Measurements from ENCODE around the gene PKP4.
"Not testable (repeated sequence)": the region's sequence is repeated elsewhere in the genome, so short reads cannot be mapped to it uniquely, and the experiment has no call there.

PKP4 gene

DNA sequence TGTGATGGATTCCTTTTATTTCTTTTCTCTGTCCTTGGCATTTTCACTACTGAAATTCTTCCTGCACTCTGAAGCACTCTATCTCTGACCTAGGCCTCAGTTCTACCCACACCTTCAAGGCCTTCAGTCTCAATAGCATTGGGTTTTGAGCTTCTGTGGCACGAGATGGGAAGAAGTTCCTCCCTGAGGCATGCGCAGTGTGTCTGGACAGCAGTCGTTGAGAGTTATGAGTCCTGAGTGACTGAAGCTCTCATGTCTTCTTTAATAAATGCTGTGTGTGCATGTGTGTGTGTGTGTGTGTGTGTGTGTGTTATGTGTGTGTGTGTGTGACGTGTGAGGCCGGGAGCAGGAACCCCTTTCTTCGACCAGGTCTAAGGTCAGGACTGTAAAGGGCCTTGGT is 242.6 kb downstream of the PKP4 start:
- Histone ChIP-seq H3K4me1 (no peaks in the 10 kb centered on the region), H3K4me3 (no peak overlapping the region), H3K9me3 (no peaks in the 10 kb centered on the region), H4K20me1 (no peaks in the 10 kb centered on the region), H3K27ac (no peak overlapping the region), H3K9ac (no peak overlapping the region), H3K27me3 (no peaks in the 10 kb centered on the region), H3K36me3 (no peaks in the 10 kb centered on the region), H3K4me2 (no peak overlapping the region)
- no peak for TF ChIP-seq Cebpa-rat (IDR thresholded peaks at IDR 0.05)

DNA sequence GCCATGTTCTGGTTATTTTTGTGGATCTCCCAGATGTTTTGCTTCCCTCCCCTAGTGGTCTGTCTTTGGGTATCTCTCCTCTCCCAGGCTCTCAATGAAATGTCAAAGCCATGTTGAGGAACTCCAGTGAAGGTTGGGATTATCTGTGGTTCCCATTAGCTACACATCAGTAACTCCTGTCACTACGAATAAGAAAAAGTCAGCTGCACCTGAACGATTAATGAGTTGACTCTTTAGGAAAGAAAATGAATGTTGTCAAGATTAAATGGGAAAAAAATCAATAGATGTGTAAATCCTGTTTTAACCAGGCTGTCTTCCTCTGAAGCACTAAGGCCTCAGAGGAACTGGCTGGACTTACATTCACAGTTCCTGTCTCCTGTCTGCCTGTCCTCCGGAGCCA is 244.3 kb downstream of the PKP4 start:
- no peak for TF ChIP-seq Cebpa-rat (IDR thresholded peaks at IDR 0.05)
- Histone ChIP-seq H3K4me3 (no peak overlapping the region), H3K27me3 (no peaks in the 10 kb centered on the region), H3K9ac (no peak overlapping the region), H3K27ac (no peak overlapping the region), H3K36me3 (no peaks in the 10 kb centered on the region), H3K4me1 (no peaks in the 10 kb centered on the region), H4K20me1 (no peaks in the 10 kb centered on the region), H3K9me3 (peaks cover 9% of the 10 kb centered on the region; the same call in 1 of the 2 replicates), H3K4me2 (no peak overlapping the region)

DNA sequence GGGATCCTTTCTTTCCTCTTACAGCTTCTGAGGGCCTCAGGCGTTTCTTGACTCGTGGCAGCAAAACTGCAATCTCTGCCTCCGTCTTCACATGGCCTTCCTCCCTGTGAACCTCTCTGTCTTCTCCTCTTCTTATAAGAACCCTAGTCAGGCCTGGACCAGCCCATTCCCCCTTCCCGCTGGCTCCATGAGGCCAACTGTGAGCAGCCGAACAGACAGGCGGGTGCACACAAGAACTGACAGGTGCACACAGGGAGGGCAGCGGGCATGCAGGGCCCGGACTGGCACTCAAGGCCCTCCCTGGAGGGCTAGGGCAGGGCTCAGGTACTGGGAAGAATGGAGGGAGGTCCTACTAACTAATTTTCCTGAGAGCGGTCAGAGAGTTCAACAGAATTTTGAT is 246.0 kb downstream of the PKP4 start:
- peaks cover 9% of the 10 kb centered on the region; the same call in 1 of the 2 replicates for H3K9me3 ChIP-seq
- H3K9ac ChIP-seq = no peak overlapping the region
- TF ChIP-seq Cebpa-rat (IDR thresholded peaks at IDR 0.05) = no peak
- H3K4me3 ChIP-seq = no peak overlapping the region
- no peak overlapping the region for H3K27ac ChIP-seq
- H3K4me2 ChIP-seq = no peak overlapping the region
- no peaks in the 10 kb centered on the region for H4K20me1 ChIP-seq
- no peaks in the 10 kb centered on the region for H3K4me1 ChIP-seq
- H3K36me3 ChIP-seq = no peaks in the 10 kb centered on the region
- no peaks in the 10 kb centered on the region for H3K27me3 ChIP-seq

DNA sequence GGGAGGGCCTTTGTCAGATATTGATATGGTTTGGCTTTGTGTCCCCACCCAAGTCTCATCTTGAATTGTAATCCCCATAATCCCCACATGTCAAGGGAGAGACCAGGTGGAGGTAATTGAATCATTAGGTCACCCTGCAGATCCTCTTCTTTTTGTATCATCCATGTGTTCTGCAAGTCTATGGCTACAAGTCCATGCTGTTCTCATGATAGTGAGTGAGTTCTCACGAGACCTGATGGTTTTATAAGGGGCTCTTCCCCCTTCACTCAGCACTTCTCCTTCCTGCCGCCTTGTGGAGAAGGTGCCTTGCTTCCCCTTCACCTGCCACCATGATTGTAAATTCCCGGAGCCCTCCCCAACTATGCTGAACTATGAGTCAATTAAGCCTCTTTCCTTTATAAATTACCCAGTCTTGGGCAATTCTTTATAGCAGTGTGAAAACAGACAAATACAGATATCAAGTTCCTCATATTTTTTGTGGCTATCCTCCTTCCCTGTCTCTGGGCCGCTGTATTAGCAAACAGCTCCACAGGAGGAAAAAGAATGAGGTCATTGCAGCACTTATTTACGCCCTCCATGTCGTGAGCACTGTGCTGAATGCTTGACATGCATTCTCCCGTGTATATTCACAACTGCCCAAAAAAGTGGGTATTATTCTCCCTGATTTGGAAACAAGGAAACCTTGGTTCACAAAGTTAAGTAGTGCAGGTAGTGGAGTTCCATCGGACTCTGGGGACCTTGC is 248.1 kb downstream of the PKP4 start:
- H3K4me1 ChIP-seq, H3K9ac ChIP-seq, H4K20me1 ChIP-seq, H3K9me3 ChIP-seq, H3K27me3 ChIP-seq, H3K4me2 ChIP-seq, H3K27ac ChIP-seq, H3K36me3 ChIP-seq, H3K4me3 ChIP-seq: not testable (repeated sequence)

DNA sequence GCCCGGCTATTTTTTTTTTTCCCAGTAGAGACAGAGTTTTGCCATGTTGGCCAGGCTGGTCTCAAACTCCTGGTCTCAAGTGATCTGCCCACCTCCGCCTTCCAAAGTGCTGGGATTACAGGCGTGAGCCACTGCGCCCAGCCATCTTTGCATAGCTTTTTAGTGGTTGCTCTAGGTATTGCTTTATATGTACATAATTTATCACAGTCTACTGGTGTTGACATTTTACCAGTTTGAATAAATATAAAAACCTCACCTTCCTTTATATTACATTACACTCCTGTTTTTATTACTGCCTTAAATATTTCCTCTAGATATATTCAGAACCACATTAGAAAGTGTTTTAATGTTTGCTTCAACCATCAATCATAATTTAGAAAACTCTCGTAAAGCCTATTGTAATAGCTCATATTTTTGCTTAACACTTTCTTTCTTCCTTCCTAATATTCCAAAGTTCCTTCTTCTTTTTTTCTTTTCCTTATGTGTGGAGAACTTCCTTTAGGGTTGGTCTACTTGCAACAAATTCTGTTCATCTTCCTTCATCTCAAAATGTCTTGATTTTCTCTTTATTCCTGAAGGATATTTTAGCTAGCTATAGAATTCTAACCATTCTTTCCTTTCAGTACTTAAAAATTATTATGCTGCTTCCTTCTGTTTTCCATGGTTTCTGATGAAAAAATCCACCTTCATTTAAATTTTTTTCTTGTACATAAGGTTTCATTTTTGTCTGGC is 256.2 kb downstream of the PKP4 start:
- Histone ChIP-seq H3K4me2 (no peak overlapping the region), H3K36me3 (no peaks in the 10 kb centered on the region), H3K27ac (no peak overlapping the region), H3K4me1 (no peaks in the 10 kb centered on the region), H3K4me3 (no peak overlapping the region), H4K20me1 (no peaks in the 10 kb centered on the region), H3K9ac (no peak overlapping the region), H3K9me3 (peaks cover 22% of the 10 kb centered on the region), H3K27me3 (no peaks in the 10 kb centered on the region)
- TF ChIP-seq Cebpa-rat (IDR thresholded peaks at IDR 0.05) = no peak

DNA sequence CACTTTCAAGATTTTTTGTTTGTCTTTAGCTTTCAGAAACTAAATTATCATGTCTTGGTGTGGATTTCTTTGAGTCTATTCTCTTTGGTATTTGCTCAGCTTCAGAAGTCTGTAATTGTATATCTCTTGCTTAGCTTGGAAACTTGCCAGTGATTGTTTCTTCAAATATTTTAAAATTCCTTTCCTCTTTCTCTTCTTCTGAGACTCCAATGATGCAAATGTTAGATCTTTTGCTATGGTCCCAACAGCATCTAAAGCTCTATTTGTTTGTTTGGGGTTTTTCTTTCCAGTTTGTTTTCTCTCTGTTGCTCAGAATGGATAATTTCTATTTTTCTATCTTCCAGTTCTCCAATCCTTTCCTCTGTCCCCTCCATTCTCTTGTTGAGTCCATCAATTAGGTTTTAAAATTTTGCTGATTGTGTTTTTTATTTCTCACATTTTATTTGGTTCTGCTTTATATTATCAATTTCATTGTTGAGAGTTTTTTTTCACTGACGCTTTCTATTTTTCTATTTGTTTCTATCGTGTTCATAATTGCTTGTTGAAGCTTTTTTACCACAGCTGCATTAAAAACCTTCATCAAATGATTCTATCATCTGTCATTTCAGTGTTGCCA is 256.9 kb downstream of the PKP4 start:
- no peak overlapping the region for H3K4me2 ChIP-seq
- H3K9ac ChIP-seq = no peak overlapping the region
- H3K36me3 ChIP-seq = no peaks in the 10 kb centered on the region
- H3K4me3 ChIP-seq = no peak overlapping the region
- no peaks in the 10 kb centered on the region for H4K20me1 ChIP-seq
- no peak overlapping the region for H3K27ac ChIP-seq
- H3K27me3 ChIP-seq = no peaks in the 10 kb centered on the region
- no peaks in the 10 kb centered on the region for H3K4me1 ChIP-seq
- no peak for TF ChIP-seq Cebpa-rat (IDR thresholded peaks at IDR 0.05)
- peaks cover 22% of the 10 kb centered on the region for H3K9me3 ChIP-seq

DNA sequence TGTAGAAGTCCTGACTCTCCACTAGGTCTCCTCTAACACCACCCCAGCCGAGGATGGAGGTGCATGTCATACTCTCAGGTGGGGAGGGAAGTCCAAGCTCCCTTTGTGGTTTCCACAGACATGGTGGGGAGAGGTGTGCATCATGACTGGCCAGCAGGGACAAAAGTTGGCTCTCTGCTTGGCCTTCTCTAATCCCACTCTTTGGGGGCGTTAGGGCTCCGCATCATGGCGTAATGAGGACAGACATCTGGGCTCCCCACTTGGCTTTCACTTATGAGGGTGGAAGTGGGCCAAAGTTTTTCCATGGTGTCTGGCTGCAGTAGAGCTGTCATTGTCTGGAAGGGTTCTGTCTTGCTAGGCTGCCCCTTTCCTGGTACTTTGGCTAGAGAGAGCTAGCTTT is 257.7 kb downstream of the PKP4 start:
- no peak for TF ChIP-seq Cebpa-rat (IDR thresholded peaks at IDR 0.05)
- H3K4me3 ChIP-seq = no peak overlapping the region
- no peaks in the 10 kb centered on the region for H3K4me1 ChIP-seq
- no peak overlapping the region for H3K9ac ChIP-seq
- H3K9me3 ChIP-seq = peaks cover 22% of the 10 kb centered on the region
- H3K4me2 ChIP-seq = no peak overlapping the region
- no peaks in the 10 kb centered on the region for H3K36me3 ChIP-seq
- H3K27ac ChIP-seq = no peak overlapping the region
- no peaks in the 10 kb centered on the region for H4K20me1 ChIP-seq
- no peaks in the 10 kb centered on the region for H3K27me3 ChIP-seq

DNA sequence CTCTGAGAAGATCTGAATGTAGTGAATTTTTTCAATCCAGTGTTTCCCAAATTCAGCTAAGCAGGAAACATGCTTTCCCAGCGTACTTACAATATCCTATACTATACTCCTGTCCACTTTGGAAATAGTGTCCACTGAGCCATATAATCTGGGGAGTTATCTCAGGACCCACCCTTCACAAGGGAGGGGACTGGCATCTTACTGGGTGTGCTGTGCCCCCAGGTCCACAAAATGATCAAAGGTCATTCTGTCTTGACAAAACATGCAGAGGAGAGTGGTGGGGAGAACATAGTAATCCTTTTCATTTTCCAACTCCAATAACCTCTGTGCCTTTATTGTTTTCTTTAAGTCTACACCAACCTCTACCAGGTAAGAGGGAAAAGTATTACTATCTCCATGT is 258.6 kb downstream of the PKP4 start:
- Histone ChIP-seq H3K4me3 (no peak overlapping the region), H3K4me1 (no peaks in the 10 kb centered on the region), H4K20me1 (no peaks in the 10 kb centered on the region), H3K27ac (no peak overlapping the region), H3K9me3 (peaks cover 22% of the 10 kb centered on the region), H3K4me2 (no peak overlapping the region), H3K36me3 (no peaks in the 10 kb centered on the region), H3K9ac (no peak overlapping the region), H3K27me3 (no peaks in the 10 kb centered on the region)
- TF ChIP-seq Cebpa-rat (IDR thresholded peaks at IDR 0.05) = no peak

DNA sequence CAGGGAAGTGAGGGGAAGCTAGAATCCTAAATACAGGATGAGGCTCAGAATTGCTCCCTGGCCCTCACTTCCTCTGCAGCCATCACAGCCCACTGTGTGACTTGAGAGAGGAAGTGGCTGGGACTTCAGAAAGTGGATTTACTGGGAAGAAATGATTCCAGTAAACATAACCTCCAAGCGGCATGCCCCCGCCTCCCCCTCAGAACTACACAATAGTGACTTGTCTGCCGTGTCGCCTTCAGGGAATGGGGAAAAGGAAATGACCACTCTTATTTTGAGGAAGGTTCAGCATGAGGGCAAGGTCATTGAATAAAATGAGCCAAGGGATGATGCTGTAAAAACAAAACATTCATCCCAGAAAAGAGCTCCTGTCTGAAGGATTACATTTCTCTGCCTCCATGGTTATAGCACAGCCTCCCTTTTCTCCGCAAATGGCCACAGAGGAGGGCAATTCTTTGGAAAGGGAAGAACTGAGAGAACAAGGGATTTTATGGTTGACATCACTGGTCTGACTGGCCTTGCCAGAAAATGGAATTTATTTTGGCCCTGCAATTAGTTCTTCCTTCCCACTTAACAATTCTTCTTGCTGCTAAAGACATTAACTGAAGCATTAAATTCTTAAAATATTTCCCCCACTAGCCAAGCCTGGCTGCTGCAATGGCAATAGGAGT is 259.5 kb downstream of the PKP4 start:
- no peaks in the 10 kb centered on the region for H3K27me3 ChIP-seq
- H3K4me2 ChIP-seq = no peak overlapping the region
- no peak for TF ChIP-seq Cebpa-rat (IDR thresholded peaks at IDR 0.05)
- H3K9me3 ChIP-seq = peaks cover 22% of the 10 kb centered on the region
- H3K27ac ChIP-seq = no peak overlapping the region
- H3K4me3 ChIP-seq = no peak overlapping the region
- no peaks in the 10 kb centered on the region for H4K20me1 ChIP-seq
- no peak overlapping the region for H3K9ac ChIP-seq
- no peaks in the 10 kb centered on the region for H3K4me1 ChIP-seq
- H3K36me3 ChIP-seq = no peaks in the 10 kb centered on the region

DNA sequence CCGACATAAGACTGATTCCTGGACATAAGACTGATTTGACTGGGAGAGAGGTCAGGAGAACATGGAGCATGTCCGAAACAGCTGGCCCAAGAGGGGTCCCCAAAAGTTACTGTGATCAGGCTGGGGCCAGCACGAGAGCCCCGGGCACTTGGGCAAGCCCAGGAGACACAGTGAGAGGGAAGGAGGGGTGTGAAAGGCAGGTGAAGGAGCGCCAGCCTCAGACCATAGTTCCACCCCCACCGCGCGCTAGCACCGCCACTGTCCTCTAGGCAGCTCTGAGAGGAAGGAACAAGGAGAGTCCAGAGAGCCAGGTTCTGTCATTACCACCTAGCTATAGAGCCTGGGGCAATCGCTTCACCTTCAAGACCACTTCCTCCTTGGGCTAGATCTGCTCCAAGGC is 260.2 kb downstream of the PKP4 start:
- H3K4me2 ChIP-seq = no peak overlapping the region
- H3K4me3 ChIP-seq = no peak overlapping the region
- H3K27ac ChIP-seq = no peak overlapping the region
- H3K36me3 ChIP-seq = no peaks in the 10 kb centered on the region
- no peaks in the 10 kb centered on the region for H3K4me1 ChIP-seq
- H3K9ac ChIP-seq = no peak overlapping the region
- peaks cover 22% of the 10 kb centered on the region for H3K9me3 ChIP-seq
- no peak for TF ChIP-seq Cebpa-rat (IDR thresholded peaks at IDR 0.05)
- H4K20me1 ChIP-seq = no peaks in the 10 kb centered on the region
- no peaks in the 10 kb centered on the region for H3K27me3 ChIP-seq
